Measurements from ENCODE around the gene RAB44. TPM values are rescaled to one million over a fixed set of nuclear protein-coding genes. Genes with fewer than 3 reads are reported as not detected.

RAB44 gene
- total RNA-seq, 1 experiment from 2014 or later = 0.05 TPM

DNA sequence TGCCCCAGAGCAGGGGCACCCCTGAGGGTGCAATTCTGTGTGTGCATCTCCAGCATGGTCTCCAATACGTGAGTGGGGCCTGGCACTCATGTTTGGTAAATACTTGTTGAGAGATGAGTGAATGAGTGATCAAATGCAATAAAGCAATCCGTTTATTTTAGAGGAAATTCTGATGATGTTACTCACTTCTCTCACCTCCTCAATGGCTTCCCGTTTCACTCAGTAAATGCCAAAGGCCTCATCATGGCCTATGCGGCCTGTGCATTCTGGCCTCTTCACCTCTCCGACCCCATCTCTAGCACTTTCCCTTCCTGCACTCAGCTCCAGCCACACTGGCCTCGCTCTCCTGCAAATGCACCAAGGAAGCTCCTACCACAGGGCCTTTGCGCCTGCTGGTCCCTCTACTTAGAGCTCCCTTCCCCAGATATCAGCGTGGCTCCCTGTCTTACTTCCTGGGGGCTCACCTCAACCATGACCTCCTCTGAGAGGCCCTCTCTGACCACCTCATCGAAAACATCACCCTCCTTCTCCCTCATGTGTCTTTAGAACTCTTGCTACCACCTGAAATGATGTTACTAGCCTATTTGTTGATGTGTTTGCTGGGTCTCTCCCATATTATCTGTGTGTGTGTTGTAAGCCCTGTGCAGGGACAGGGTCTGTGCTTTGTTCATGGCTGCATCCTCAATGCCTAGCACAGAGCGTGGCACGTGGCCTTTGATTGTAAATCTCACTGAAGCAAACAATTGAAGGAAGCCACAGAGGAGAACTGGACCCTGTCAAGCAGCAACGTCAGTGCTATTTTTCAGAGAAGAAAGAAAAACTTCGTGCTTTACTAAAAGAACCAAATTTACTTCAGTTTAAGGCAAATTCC lies 42.6 kb downstream of the RAB44 start:
- peaks cover 0 to 4% of the 10 kb centered on the region in 2 experiments; a peak in 1 of 4 replicates for H3K4me1 ChIP-seq (ENCODE audit: control insufficient read depth in 1 of 2, insufficient read depth in 2 of 2, low read length in 2 of 2)
- TF ChIP-seq FOSL1 (IDR thresholded peaks at IDR 0.05; ENCODE audit: low read depth) (no peak), SP1 (IDR thresholded peaks at IDR 0.05; ENCODE audit: low read depth) (no peak), SRF (IDR thresholded peaks at IDR 0.05; ENCODE audit: low read depth) (no peak), POLR2A (IDR thresholded peaks at IDR 0.05; ENCODE audit: borderline replicate concordance, extremely low read depth, insufficient read depth, insufficient read length) (no peak), EZH2 (IDR thresholded peaks at IDR 0.05) (no peak), RAD21 (IDR thresholded peaks at IDR 0.05; ENCODE audit: low read depth) (no peak), ZFX (IDR thresholded peaks at IDR 0.05) (no peak), EGR1 (IDR thresholded peaks at IDR 0.05; ENCODE audit: low read depth) (no peak), CBX3 (IDR thresholded peaks at IDR 0.05; ENCODE audit: low read depth) (no peak), JUND (IDR thresholded peaks at IDR 0.05) (no peak), ELF1 (IDR thresholded peaks at IDR 0.05; ENCODE audit: borderline replicate concordance, low read depth) (no peak), YY1 (IDR thresholded peaks at IDR 0.05; ENCODE audit: extremely low read depth, insufficient replicate concordance, low read depth, low read length) (no peak)
- TF ChIP-seq, protein P1, sequence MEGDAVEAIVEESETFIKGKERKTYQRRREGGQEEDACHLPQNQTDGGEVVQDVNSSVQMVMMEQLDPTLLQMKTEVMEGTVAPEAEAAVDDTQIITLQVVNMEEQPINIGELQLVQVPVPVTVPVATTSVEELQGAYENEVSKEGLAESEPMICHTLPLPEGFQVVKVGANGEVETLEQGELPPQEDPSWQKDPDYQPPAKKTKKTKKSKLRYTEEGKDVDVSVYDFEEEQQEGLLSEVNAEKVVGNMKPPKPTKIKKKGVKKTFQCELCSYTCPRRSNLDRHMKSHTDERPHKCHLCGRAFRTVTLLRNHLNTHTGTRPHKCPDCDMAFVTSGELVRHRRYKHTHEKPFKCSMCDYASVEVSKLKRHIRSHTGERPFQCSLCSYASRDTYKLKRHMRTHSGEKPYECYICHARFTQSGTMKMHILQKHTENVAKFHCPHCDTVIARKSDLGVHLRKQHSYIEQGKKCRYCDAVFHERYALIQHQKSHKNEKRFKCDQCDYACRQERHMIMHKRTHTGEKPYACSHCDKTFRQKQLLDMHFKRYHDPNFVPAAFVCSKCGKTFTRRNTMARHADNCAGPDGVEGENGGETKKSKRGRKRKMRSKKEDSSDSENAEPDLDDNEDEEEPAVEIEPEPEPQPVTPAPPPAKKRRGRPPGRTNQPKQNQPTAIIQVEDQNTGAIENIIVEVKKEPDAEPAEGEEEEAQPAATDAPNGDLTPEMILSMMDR (IDR thresholded peaks at IDR 0.05 in 2 of 3, conservative IDR thresholded peaks at IDR 0.05 in 1 of 3; ENCODE audit: borderline replicate concordance in 1 of 3, insufficient read depth in 1 of 3, low read depth in 2 of 3, low read length in 2 of 3) = no peak
- TF ChIP-seq, protein P2, sequence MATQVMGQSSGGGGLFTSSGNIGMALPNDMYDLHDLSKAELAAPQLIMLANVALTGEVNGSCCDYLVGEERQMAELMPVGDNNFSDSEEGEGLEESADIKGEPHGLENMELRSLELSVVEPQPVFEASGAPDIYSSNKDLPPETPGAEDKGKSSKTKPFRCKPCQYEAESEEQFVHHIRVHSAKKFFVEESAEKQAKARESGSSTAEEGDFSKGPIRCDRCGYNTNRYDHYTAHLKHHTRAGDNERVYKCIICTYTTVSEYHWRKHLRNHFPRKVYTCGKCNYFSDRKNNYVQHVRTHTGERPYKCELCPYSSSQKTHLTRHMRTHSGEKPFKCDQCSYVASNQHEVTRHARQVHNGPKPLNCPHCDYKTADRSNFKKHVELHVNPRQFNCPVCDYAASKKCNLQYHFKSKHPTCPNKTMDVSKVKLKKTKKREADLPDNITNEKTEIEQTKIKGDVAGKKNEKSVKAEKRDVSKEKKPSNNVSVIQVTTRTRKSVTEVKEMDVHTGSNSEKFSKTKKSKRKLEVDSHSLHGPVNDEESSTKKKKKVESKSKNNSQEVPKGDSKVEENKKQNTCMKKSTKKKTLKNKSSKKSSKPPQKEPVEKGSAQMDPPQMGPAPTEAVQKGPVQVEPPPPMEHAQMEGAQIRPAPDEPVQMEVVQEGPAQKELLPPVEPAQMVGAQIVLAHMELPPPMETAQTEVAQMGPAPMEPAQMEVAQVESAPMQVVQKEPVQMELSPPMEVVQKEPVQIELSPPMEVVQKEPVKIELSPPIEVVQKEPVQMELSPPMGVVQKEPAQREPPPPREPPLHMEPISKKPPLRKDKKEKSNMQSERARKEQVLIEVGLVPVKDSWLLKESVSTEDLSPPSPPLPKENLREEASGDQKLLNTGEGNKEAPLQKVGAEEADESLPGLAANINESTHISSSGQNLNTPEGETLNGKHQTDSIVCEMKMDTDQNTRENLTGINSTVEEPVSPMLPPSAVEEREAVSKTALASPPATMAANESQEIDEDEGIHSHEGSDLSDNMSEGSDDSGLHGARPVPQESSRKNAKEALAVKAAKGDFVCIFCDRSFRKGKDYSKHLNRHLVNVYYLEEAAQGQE (IDR thresholded peaks at IDR 0.05; ENCODE audit: low read depth) = no peak
- TF ChIP-seq, protein P3, sequence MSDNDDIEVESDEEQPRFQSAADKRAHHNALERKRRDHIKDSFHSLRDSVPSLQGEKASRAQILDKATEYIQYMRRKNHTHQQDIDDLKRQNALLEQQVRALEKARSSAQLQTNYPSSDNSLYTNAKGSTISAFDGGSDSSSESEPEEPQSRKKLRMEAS (IDR thresholded peaks at IDR 0.05) = no peak
- no peak overlapping the region for H3K27ac ChIP-seq (ENCODE audit: low read depth, low read length)
- no peak overlapping the region for H2AFZ ChIP-seq (ENCODE audit: low read depth, low read length, poor library complexity, severe bottlenecking)
- no TSS peak for BruUV-seq (replicated peaks)
- H3K9me2 ChIP-seq (ENCODE audit: insufficient read depth) = no peaks in the 10 kb centered on the region
- ChIA-PET RAD21 (ENCODE audit: low non-redundant PET in 1 of 2, low total read pairs in 2 of 2, uncharacterized antibody in 2 of 2, unreplicated experiment in 2 of 2) (no interaction called here), CTCF (no interaction called here), POLR2A (no interaction called here)
- no peaks in the 10 kb centered on the region for H3K36me3 ChIP-seq (ENCODE audit: control insufficient read depth in 1 of 2, insufficient read depth in 2 of 2, low read length in 2 of 2)
- DNase-seq (ENCODE audit: low read depth, low spot score) (no peak), ATAC-seq (no peak)
- no peak overlapping the region for H3K9ac ChIP-seq (ENCODE audit: low read length)
- H3K27me3 ChIP-seq (ENCODE audit: insufficient read depth, low read length) = no peaks in the 10 kb centered on the region
- no peaks in the 10 kb centered on the region for H4K20me1 ChIP-seq (ENCODE audit: insufficient read depth)
- H3K79me2 ChIP-seq (ENCODE audit: insufficient read depth, low read length) = no peaks in the 10 kb centered on the region
- H3K4me3 ChIP-seq (replicated peaks in 1 of 2; ENCODE audit: low read depth in 1 of 2, low read length in 2 of 2) = no peak overlapping the region
- no peak overlapping the region for H3K4me2 ChIP-seq (ENCODE audit: low read length)
- intact Hi-C loops (cut with micrococcal nuclease) = no loop called here
- no peaks in the 10 kb centered on the region for H3K9me3 ChIP-seq (ENCODE audit: control insufficient read depth in 1 of 2, insufficient read depth in 1 of 2, low read depth in 1 of 2, low read length in 2 of 2)

Data from HCT116 (cell line).